NCI-H146 treated with DMSO at 0.1 percent for 48 hours (cell line): Measurements from ENCODE around the gene ELAVL2.
A peak's percentile ranks its signal among the peaks of the same experiment; 100 is the strongest.

Experiments
- DNase-seq: peaks from one replicate; lab custom pipeline; 2025; ENCODE audit not compliant: unreplicated experiment; lab: John Stamatoyannopoulos, UW

ELAVL2 gene

GRCh38 chr9:23826120-23826629, at the start of gene ELAVL2:
Gene ELAVL2 (minus strand): TSS chr9:23826240. CDS start chr9:23762234, 64,006 bp downstream.
- DNase-seq: no peak

DNA sequence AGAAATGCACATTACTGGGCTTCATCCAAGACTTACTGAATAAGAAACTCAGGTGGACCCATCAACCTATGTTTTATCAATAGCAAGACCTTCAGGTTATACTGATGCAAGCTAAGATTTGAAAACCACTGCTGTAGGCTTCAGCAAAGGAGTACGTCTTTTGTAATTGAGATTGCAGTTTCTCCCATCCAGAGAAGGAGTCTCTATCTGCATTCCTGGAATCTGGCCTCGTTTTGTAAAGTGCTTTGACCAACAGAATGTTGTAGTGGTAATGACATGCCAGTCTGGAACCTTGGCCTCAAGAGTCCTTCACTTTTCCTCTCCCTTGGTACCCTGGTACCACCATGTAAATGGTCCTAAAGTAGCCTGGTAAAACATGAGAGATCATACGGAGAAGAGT, 32.2 kb upstream of the ELAVL2 start:
- no peak for DNase-seq

DNA sequence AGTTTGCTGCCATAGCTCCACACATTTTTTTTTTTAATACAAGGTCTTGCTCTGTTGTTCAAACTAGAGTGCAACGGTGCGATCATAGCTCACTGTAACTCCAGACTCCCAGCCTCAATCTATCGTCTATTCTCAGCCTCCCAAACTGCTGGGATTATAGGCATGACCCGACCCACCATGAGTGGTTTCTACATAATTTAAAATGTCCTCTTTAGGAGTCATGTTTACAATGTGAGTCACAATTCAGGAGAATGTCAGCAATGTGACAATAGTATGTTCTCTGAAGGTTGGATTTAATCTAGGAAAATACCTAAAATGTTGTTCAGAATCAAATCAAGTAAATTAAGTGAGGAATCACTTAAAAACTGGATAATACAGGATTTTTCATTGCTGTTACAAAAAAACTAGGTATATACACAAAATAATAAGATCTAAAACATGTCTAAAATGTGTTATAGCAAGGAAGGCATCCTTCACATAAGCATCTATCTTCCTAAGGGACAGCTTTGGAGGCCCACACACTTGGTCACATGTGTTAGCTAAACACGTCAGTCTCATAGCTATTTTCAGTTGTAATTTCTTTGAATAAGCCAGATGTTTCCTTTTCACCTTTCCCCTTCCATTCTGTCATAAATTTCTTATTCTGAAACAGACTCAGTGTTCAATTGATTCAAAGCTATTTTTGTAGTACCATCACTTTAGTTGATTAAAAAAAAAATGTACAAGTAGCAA, 30.0 kb upstream of the ELAVL2 start:
- no peak for DNase-seq

DNA sequence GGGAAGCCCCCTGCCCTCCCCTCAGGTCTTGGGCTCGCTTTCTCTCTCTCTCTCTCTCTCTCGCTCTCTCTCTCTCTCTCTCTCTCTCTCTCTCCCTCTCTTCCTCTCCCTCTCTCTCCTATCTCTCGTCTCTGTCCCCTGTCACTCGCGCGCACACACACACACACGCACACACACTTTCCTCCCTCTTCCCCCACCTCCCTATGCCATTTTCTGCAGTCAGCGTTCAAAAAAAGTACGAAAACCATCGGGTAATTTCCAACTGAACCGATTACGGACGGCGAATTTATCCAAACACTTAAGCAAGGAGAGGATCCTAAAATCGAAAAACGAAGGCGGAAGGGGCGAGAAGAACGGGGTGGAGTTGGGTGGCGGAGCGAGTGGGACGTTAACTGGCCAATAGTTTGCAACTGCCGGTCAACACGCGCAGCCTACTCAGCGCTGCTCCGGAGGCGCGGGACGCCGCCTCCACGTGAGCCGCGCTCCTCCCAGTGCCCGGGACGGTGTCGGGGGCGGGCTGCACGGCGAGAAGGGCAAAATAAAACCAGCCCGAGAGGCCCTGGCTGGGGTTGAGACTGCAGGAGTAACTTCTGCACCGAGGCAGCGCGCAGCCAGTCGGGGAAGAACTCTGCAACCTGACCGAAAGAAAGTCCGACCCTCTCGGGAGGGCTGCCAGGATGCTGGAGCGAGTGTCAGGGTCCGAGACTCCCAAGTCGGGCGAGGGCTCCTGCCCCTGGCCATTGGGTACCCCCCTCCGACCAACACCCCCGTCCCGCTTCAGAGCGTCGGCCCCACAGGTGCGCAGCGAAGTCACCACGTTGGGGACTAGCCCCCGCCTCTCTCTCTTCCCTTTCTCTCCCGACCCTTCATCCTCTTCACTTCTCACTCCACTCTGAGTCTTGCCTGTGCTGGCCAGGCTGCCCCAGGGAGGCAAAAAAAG, 24.9 kb upstream of the ELAVL2 start:
- DNase-seq: no peak

DNA sequence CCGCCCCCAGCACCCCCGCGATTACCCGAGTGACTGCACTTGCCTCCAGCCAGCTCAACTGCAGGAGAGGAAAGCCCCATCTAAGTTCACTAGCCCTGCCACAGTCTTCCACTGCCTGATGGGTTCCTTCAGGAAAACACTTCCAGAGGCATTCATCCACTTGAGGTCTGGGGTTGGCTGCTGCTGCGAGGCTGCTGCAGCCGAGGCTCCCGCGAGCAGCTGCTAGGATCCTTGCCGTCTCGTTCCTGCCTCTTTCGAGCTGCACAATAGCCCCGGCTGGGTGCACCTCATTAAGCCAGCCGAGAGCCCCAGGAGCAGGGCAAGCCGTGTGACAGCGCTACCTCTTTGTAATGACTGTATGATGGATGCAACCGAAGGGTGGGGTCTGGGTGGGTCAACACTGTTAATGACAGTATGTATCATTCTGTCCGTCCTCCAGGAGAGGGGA, 24.2 kb upstream of the ELAVL2 start:
- peak; percentile 5 for DNase-seq

DNA sequence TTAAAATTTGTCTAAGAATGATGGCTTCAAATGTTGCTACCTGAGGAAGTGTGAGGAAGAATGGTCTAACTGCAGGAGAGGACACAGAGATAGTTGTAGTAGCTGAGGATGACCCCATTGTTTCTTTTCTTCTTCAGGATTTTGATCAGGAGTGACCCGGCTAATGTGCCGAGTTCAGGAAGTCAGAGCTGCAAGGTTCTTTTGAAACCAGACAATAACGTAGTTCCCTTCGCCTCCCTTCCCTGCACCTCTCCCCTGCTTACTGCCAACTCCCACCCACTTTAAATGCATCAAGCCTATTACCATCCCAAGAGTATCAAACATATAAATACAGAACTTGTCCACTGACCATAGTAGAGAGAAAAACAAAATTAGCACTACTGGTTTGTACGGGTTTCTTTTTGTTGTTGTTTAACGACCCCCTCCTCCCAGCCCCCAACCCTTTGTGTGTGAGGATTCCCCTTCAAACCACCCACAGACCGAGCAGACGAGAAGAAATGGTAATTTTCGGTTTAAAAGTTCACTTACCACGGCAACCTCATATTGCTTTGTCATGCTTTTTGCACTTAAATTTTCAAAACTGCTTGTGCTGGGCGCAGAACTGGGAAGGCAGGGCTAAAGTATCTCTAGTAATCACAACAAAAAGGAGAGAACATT, 23.5 kb upstream of the ELAVL2 start:
- no peak for DNase-seq

- no peak for DNase-seq
Observed at GRCh38 chr9:23842565-23843129, 16.6 kb upstream of the ELAVL2 start.

- DNase-seq: no peak
Observed at GRCh38 chr9:23841304-23841703, 15.3 kb upstream of the ELAVL2 start.

DNA sequence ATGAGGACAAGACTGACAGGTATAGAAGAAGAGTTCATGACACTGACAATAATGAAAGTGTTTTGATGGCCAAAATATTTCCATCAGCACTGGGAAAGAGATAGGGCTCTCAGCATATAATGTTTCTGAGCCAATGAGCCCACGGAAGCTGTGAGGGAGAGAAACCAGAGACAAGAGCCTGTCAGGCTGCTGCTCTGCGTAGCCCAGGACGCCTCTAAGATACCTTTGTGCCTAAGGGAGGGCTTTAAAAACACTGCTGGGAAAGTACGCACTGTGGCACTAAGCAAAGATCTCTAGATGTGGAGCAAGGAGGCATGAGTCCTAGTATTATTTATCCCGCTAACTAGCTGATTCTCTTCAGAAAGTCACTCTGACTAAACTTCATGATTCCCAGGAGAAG, 11.0 kb upstream of the ELAVL2 start:
- DNase-seq: no peak

- no peak for DNase-seq
Observed at GRCh38 chr9:23830929-23831730, 5.1 kb upstream of the ELAVL2 start.

DNA sequence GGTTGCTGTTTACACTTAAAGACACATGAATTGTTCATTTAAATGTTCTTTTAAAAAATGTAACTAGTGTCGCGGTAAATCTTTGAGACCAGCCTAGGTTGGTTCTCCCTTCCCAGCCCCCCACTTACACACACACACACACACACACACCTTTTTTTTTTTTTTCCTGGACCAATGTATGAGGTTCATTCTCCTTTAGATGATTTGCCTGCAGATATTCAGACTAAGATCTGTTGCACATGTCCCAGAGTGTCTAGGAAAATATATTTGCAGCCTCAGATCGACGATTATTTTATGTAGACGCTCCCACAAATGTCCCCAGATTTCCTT, 4.4 kb upstream of the ELAVL2 start:
- no peak for DNase-seq

DNA sequence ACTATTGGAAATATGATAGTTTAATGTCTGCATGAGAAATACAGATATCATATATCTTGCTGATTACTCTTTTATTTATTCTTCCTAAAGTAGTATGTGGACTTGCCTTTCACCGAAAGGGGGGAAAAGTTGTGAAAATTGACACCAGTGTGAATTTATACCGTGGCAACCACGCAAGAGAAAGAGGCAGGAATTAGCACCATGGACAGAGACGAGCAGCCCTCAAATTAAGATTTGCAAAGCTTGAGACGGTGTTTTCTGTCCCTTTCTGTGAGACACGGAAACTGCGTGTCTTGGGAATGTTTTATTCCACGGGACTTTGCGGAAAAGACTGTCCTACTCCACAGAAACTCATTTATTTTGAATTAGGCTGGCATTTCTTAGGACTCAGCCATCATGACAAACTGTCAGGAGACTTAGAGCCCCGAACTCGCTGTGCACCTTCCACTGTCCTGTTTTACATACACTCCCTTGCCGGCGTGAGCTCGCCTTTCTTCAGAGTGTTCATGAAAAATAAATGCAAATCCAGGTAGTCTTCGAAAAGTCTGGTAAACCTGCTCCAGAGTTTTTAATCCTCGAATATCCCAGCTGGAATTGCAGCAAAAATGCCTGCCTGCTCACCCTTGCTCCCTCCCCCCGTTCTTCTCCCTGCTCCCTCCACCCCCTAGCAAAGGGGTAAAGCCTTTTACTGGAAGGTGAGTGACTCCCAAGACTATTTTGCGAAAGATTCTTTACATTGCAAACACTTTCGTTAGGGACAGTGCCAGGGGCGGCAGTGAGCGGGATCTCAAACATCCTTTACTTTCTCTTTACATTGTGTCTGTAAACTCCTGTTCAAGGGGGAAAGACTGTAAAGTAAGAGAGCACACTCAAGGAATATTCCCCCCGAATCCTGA, 3.8 kb upstream of the ELAVL2 start:
- DNase-seq: no peak

DNA sequence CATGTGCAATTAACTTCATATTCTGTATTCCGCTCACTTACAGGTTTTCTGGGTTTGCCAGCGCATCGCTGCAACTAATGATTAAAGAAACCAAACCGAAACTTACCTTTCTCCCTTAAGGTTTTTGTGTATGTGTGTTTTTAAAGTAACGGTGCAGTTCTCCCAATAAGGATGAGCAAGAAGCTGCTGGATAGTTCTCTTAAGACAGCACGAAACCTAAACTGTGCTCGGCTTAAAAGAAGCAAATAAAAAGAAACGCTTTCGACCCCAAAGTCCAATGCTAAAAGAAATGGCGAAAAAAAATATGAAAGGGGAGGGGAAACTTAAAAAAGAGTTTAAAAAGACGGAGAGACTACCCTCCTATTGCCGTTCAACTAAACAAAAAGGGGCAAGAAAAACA, 340 bp downstream of the ELAVL2 start:
- no peak for DNase-seq

GRCh38 chr9:23824830-23825591, 1.0 kb downstream of the ELAVL2 start:
- no peak for DNase-seq

DNA sequence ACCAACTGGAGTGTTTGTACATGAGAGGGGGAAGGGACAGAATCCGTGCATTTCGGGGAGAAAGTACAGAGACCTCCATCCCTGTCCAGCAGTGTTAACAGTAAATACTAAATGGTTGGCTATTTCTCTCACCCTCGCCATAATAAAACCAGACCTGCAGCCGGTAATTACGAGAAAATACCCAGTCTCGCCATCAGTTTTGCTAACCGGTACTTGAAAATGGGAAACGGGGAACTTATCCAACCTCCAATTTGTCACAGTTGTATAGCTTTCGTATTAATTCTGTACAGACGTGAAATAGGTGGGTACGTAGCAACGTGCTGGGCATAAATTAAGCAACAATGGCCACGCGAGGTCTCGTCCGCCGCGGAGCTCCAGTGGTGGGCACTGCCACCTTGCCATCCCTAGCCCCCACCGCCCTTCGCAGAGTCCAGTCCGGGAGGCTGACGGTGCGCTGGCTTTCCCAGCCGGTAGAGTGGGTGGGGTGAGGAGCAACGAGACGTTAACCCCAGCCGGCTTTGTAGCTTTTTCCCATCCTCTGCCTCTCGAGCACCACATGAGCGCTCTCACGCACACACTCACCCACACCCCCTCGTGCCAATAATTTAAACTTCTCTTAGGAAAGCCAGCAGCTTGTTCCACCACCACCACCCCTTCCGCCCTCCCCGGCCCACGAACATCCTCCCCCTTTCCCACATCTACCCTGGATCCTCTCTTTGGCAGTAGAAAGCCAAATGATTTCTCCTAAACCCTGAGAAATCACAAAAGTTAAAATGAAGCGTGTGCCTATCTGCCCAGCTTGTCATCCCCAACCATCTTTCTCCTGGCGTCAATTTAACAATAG, 1.8 kb downstream of the ELAVL2 start:
- DNase-seq: no peak

DNA sequence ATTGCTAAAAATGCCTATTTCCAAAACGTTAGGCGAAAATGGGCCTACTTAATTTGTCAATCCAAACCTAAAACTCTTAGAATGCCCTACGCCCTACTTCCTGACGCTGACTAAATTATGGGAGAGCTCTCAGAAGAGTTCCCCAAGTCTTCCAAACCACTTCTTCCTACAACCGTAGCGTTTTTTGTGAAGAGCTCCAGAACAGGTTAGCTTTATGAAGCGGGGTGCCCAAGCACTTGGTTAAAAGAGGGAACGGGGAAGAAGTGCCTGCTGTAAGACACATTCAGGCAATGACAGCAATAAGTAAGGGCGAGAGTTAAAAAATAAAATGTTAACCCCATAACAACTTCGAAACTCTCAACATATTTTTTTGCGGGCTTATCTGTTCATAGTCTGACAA, 2.8 kb downstream of the ELAVL2 start:
- DNase-seq: no peak

DNA sequence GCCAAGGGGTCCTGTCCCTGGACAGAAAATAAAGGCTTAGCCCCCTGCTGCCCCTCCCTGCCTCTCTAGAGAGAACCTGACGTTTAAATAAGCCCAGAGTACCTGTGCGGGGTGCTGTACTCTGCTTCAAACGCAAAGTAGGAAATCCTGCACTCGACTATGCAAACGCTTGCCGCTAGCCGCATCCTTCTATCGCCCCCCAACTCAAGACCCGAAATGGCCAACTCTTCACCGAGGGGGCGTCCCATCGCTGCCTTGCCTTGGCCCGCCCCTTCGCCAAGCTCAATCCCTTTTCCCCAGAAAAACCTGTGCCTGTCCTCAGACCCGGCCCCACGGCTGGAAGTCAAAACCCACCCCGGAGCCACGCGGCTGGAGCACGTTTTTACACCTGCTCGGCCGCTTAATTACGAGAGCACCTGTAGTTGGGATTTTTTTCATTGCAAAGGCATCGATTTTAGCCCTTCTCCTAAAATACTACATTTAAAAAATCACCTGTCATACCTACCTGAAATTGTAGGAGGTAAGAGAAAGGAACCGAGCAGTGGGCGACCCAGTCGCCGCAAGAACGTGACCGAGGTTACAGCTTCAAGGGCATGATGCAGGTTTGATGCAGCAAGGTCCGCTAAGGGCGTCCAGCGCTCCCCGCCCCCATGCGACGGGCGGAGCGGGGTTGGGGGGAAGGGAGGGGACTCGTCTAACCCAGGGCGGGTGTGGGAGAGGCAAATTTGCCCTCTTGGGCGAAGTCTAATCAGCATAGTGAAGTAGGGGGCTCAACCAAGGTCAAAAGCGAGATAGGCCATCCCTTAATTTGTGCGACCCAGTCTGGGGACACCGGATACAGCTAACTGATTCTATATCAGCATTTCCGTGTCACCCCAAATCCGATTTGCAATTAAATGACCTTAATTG, 3.5 kb downstream of the ELAVL2 start:
- no peak for DNase-seq
